GM21723 (cell line): ENCODE results near the gene GATA2.

ENCODE experiments used
- ATAC-seq: cut with Tn5 transposase; IDR thresholded peaks from one replicate; pipeline ENCODE4 v1.9.1; 2021; ENCODE audit warnings: mild to moderate bottlenecking, moderate library complexity; ENCODE audit not compliant: unreplicated experiment

GATA2 gene

GRCh38 chr3:128502712-128503111 lies 9.7 kb upstream of the GATA2 start:
- no peak for ATAC-seq

DNA sequence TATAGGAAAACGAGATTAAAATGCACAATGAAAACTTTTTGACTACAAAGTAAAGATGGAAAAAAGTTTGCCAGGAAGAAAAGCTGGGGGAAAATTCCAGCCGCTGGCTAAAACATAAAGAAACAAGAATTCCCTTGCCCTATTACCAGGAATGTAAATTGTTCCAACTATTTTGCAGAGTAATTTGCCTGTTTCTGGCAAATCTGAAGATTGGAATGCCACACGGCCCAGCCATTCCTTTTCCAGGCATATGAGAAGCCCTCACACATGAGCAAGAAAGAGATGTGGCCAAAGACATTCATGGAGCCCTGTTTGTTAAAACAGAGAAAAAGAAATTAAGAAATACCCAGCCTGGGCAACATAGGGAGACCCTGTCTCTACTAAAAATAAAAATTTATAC lies 8.4 kb upstream of the GATA2 start:
- ATAC-seq: no peak

DNA sequence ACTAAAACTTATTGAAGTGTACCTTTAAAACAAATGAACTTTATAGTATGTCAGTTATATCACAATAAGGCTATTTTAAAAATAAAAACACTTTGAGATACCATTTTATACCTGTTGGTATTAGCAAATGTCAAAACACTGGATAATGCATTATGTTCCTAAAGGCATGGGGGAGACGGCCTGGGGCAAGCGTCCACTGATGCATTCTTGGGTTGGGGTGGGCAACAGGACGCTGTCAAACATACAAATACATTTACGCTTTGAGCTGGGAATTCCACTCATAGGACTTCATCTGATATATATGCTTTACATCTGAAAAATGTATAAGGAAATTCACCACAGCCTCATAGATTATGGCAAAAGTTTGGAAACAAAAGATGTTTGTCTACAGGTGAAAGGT lies 7.6 kb upstream of the GATA2 start:
- ATAC-seq: no peak

GRCh38 chr3:128499724-128500275 lies 6.8 kb upstream of the GATA2 start:
- ATAC-seq: no peak

DNA sequence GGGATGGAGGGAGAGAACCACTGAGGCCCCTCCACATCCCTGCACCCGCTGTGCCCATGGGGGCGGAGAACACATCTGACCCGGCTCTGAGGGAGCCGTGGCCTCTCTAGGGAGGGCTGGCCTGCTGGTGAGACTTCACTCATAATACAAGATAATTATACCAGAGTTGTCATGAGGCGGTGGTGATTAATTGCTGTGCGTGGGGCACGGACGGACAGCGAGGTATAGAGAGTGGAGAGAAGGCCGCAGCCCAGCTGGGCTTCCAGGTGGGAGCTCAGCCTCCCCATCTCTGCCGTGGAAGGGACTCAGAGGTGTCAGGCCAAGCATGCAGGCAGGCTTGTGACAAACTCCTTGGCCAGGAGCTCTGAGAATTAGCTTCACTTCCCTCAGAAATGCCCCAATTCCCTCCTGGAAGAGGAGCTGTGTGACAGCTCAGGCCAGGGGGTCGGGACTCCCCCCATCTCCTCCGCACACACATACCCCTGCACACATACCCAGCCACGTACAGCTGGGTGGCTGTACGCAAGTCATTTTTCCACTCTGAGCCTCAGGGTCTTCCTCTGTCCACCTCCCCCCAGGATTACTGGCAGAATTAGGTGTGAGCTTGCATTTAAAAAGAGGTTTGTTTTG lies 6.0 kb upstream of the GATA2 start:
- ATAC-seq: no peak

DNA sequence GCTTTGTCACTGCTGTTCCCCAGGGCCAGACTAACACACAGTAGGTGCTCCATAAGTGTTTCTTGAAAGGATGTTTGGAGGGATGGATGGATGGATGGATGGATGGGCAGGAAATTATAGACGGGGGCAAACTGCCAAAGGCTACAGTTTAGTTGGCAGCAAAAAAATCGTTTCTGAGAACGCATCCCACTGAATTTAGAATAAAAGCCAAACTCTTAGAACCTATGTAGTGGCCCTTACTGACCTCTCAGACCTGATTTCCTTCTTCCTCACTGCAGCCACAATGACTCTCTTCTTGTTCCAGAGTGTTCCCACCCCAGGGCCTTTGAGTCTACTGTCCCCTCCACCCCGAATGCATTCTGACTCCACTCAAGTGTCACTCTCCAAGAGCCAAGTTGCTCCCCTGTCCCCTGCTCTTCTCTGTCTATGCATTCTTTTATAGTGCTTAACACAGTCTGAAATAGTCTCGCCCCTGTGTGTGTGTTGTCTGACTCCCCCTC lies 5.2 kb upstream of the GATA2 start:
- no peak for ATAC-seq

GRCh38 chr3:128497305-128498126 lies 4.5 kb upstream of the GATA2 start:
- ATAC-seq: peak; percentile 51

DNA sequence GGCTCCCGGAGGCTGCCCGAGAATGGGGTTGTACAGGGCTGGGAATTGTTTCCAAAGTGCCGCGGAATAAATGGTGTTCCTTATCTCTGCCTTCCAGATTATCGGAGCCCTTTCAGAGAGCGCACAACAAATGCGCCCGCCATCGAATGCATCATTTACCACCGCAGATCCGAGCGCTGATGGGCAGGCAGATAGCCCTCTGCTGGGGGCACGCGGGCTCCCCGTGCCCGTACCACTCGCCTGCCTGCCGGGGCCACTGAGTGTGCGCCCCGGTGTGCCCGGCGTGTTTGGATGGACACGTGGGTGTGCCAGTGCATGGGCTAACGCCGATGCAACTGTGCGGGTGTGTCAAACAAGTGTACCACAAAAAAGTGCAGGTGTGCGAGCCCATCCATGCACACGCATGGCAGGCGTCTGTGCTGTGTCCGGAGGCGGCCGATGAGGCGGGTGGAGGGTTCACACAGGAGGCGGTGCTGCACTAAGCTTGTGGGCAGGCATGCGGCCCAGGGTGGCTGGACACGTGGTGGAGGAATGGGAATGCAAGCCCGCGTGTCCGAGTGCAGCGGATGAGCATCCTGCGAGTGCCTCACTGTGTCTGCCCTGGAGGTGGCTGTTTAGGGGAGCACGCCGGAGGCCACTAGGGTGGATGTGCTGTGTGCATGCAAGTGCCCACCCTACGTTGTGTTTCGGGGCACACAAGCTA lies 3.8 kb upstream of the GATA2 start:
- no peak for ATAC-seq

GRCh38 chr3:128496019-128496601 lies 3.1 kb upstream of the GATA2 start:
- no peak for ATAC-seq

GRCh38 chr3:128495435-128495970 lies 2.5 kb upstream of the GATA2 start:
- no peak for ATAC-seq

- no peak for ATAC-seq
These were observed 1.3 kb upstream of the GATA2 start for GRCh38 chr3:128494367-128494650.

GRCh38 chr3:128493570-128494366 lies 767 bp upstream of the GATA2 start:
- no peak for ATAC-seq

DNA sequence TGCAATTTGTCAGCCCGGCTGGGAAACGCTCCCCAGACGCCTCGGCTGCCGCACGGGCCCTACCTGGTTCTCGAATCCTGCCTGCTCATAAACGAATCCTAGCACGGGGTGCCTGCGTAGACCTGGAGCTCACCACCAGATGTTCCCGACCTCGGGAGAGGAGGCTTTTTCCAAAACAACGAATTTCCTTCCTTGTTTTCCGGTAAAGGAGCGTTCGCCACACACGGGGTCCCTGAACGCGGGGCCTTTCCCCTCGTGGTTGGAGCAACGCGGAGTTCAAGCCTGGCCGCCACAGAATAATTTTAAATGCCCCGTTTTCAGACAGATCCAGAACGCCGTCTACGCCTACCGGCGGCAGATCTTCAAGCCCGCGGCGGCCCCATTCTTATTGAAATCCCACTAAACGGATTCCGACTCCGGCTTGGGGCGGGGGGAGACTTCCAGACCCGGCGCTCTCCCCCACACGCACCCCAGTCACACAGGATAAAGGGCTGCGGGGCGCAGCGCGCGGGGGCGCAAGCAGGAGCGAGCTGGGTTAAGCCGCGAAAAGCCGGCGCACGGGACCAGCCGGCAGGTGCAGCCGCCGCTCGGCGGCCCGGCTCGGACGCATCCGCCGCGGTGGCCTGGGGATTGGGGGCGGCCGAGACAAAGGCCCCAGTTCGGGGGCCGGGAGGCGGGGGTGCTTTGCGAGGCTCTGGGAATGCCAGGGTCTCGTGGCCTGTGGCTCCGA lies 895 bp downstream of the GATA2 start:
- no peak for ATAC-seq

DNA sequence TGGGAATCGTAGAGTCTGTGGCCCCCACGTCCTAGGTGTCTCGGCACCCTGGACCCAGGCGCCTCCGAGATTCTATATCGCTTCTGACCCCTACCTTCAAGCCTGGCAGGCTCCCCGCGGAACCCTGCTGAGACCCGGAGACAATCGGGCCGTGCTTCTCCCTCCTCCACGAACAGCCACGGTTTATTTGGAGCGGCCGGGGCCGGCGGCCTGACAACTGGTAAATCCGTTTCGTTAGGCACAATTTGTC lies 1.4 kb downstream of the GATA2 start:
- ATAC-seq: no peak

- ATAC-seq: no peak
These were observed 1.9 kb downstream of the GATA2 start for GRCh38 chr3:128490915-128491690.

- no peak for ATAC-seq
These were observed 2.4 kb downstream of the GATA2 start for GRCh38 chr3:128490650-128490914.

- ATAC-seq: no peak
These were observed 2.9 kb downstream of the GATA2 start for GRCh38 chr3:128489927-128490649.

- ATAC-seq: no peak
These were observed 3.4 kb downstream of the GATA2 start for GRCh38 chr3:128489674-128489926.
